GM23338 (cell line): Measurements from ENCODE around the gene FEZF1.

Experiments used
- CTCF ChIP-seq, 2 experiments: fragments of 200-600 bp in 1 of 2; sonication (generic) in 1 of 2; conservative IDR thresholded peaks; 2 replicates each; pipeline versions ENCODE4 v1.5.1 to v1.6.1; 2016 to 2017; ENCODE audit warnings: antibody characterized with exemption in 2 of 2, low read depth in 2 of 2, mild to moderate bottlenecking in 2 of 2, moderate library complexity in 1 of 2
- EZH2 ChIP-seq: fragments of 200-600 bp; sonication (generic); IDR thresholded peaks from one replicate; pipeline ENCODE4 v1.8.0; 2017; ENCODE audit warnings: antibody characterized with exemption, mild to moderate bottlenecking, low read depth; ENCODE audit not compliant: unreplicated experiment
- EZH2phosphoT487 ChIP-seq: fragments of 200-600 bp; sonication (generic); IDR thresholded peaks from one replicate; pipeline ENCODE4 v1.8.1; 2018; ENCODE audit warnings: antibody characterized with exemption; ENCODE audit not compliant: unreplicated experiment
- JUNB ChIP-seq: IDR thresholded peaks from one replicate; pipeline ENCODE4 v1.6.1; 2016; ENCODE audit warnings: antibody characterized with exemption; ENCODE audit not compliant: unreplicated experiment
- POLR2AphosphoS5 ChIP-seq: IDR thresholded peaks from 2 replicates; pipeline ENCODE4 v1.6.1; 2016; ENCODE audit warnings: antibody characterized with exemption, low read depth
- REST ChIP-seq: IDR thresholded peaks from one replicate; pipeline ENCODE4 v1.6.1; 2018; ENCODE audit warnings: antibody characterized with exemption; ENCODE audit not compliant: unreplicated experiment

GRCh38 chr7:122309421-122309820, 4.9 kb upstream of the FEZF1 start:
- no peak for TF ChIP-seq CTCF (conservative IDR thresholded peaks at IDR 0.05; ENCODE audit: low read depth in 2 of 2)
- no peak for TF ChIP-seq EZH2phosphoT487
- no peak for TF ChIP-seq REST
- TF ChIP-seq POLR2AphosphoS5, result no peak
- TF ChIP-seq EZH2, result no peak
- TF ChIP-seq JUNB, result no peak
